HG03103 (cell line): Measurements from ENCODE around the gene NT5DC4.

Experiments
- ATAC-seq: cut with Tn5 transposase; IDR thresholded peaks from one replicate; pipeline ENCODE4 v1.9.1; 2021; ENCODE audit warnings: low read depth; ENCODE audit not compliant: unreplicated experiment

The NT5DC4 gene

DNA sequence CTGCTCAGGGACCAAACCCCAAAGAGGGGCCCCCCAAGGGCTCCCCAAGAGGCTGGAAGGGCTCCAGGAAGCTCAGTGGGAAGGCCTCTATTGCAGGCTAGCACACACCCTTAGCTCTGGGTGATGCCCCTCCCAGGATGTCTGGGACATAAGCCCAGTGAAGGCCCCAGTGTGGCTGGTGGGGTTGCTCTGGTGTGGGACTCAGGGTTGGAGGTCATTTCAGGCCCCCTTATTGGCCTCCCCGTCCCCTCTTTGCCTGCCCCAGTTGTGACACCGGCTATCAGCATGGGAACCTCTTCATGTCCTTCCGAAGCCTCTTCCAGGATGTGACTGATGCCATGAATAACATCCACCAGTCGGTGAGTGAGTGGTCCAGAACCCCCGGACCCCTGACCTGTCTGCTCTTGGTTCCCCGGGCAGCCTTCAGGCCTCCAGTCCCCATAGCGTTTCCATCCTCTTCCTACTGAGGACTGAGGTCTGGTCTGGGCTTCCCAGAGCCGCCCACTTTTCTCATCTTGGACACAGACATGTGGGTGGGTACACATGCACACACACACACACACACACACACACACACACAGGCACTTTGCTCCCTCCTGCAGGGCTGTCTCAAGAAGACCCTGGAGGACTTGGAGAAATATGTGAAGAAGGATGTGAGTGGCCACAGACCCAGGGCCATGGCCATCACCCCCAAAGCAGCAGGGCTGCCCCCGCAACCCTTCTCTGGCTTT is 2.2 kb downstream of the NT5DC4 start:
- ATAC-seq: no peak

DNA sequence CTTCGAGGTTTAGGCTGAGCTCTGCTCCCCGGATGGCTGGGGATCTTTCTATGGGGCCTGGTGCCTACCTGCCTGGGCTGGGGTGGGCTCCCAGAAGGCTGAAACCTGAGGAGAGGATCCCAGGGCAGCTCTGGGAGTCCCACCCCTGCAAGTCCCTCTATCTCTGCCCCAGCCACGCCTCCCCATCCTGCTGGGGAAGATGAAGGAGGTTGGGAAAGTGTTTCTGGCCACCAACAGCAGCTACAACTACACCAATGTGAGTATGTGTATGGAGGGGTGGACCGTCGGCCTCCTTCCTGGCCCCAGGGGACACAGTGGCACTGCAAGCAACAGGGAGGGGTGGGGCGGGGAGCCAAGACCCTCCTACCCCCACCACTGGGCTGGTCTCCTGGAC is 2.7 kb downstream of the NT5DC4 start:
- no peak for ATAC-seq

DNA sequence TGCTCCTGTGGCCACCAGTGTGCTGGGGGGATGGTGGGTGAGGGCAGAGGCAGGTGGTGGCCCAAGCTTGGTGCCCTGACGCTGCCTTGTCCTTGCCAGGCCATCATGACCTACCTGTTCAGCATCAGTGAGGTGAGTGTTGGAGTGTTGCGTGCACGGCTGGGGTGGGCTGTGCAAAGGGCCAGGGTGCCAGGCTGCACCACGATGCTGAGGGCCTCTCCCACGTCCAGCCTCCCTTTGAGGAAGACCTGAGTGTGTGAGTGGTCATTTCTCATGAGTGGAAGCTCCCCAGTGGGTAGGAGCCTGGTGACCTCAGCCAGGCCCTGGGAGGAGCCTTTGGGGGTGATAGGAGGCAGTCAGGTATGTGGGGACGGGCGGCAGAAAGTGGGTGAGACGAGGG is 3.2 kb downstream of the NT5DC4 start:
- no peak for ATAC-seq

DNA sequence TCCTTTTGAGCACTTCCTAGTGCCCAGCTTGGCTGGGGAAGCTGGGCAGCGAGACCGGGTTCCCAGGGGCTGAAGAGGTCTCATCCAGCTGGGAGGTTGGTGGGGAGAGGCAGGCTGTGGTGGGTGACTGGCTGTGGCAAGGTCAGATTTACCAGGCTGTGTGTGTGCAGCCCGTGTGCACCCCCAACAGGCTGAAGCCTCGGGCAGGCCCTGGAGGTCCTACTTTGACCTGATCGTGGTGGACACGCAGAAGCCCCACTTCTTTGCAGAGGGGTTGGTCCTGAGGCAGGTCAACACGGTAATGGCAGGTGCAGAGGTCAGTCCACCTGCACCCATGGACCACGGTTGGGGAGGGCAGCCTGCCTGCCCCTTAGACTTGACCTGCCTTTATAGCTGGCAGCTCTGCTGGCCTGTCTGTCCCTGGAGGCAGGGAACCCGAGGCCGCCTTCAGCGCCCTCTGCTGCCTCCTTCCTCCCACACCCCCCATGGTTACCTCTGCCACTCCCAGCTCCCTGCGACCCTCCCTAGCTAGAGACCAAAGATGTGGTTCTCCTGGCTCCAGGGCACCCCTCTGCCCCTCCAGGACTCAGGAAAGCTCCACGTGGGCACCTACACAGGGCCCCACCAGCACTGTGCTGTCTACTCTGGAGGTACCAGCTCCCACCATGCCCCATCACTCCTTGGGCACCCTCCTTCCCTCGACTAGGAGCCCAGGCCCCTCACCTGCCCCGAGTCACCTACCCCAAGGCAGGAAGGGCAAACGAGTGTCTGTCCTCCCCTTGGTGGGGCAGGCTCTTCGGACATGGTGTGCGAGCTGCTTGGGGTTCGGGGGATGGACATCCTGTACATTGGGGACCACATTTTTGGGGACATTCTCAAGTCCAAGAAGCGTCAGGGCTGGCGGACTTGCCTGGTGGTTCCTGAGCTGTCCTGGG is 4.0 kb downstream of the NT5DC4 start:
- no peak for ATAC-seq

DNA sequence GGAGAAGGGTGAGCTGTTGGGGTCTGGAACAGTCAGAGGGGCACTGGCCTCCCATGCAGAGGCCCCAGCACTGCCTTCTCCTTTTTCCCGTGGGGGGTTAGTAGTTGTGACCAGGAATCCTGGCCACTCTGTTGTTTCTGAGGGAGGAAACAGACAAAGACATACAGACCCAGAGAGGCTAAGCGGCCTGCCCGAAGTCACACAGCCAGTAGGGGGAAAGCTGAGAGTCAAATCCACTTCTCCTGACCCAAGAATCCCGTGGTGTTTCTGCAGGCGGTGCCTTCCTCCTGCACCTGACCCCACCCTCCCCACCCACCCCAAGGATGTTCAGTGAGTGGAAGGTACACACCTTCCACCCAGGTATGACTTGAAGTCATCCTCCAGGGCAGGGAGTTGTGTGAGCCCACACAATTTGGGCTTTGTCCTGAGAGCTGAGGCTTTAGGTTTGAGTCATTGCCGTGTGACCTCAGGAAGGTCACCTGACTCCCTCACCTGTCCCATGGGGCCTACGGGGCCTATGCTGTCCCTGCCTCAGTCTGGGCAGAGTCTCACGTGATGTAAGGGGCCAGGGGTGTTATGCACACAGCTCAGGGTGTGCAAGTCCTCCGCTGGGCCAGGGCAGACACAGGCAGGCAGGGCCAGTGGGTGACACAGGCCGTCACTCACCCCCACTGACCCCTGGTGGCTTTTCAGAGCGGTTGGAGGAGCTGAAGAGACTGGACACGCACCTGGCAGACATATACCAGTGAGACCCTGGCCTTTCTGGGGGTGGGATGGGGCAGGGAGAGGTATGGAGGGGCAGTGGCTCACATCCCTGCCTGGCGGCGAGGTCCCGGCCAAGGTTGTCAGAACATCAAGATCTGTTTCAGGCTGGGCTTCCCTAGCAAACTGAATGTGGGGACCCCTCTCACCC is 5.0 kb downstream of the NT5DC4 start:
- ATAC-seq: no peak

DNA sequence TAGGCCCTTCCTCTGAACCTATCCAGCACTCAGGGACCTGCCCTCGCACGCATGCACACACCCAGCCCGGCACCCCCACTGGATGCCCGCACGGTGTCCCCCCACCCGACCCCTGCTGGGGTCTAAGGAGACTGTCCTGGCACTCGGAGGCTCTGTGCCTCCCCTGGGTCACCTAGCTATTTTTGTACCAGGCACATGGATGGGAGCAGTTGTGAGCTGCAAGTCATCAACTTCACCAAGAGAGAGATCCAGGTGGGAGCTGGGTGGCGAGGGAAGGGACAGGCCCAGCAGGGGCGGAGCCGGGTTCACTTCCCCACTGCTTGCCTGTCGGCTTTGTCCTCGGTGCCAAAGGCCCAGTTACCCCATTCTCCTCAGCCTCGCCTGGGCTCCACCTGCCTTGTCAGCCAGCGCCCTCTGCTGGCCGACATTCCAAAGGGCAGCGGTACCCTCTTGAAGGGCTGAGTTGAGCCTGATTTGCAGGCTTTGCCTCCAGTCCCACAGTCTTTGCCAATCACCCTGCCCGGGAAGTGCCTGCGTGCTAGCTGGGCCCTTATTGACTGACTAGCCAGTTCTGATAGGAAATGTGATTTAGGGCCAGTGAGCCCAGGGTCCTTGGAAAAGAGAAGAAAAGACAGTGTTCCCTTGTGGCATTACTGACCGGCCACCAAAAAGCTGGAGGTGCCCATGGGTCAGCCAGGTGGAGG is 5.8 kb downstream of the NT5DC4 start:
- peak; percentile 57 for ATAC-seq

DNA sequence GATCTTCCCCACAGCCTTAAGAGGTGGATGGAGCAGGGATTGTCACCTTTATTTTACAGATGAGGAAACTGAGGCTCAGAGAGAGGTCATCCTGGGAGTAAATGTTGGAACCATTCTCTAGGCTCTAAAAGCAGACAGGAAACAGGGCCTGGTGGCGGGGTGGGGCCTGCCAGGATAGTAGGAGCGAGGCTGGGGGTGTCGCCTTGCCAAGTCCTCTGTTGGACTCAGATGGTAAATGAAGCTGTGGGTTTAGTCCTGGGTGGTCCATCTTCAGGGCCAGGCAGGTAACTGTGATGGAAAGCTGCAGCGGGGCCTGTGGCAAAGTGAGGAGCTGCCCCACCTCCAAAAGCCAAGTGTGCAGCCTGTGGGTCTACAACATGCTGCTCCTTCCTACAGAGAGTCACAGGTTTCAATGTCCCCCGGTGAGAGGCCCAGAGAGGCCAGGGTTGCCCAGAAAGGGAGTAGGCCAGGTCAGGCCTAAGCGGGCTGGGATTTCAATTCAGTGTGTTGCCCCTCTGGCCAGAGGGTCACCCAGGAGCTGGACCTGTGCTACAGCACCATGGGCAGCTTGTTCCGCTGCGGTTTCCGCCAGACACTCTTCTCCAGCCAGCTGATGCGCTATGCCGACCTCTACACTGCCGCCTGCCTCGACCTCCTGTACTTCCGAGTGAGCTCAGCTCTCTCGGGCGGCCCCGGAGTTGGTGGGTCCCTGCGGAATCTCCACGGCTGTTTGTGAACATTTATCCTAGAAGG is 6.6 kb downstream of the NT5DC4 start:
- ATAC-seq: no peak

DNA sequence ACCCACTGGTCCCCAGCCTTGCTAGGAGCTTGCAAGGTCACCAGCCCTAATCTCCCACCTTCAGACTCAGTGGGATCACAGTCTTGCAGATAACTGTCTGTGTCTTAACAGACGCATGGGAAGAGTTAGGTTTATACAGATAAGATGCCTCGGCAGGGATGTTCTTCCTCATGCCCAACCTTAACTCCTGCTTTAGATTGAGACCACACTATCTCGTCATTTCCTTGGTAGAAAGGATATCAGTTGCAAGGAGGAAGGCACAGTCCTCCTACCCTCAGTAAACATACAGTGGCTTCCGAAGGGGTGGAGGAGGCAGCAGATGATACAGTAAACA is 7.2 kb downstream of the NT5DC4 start:
- no peak for ATAC-seq

DNA sequence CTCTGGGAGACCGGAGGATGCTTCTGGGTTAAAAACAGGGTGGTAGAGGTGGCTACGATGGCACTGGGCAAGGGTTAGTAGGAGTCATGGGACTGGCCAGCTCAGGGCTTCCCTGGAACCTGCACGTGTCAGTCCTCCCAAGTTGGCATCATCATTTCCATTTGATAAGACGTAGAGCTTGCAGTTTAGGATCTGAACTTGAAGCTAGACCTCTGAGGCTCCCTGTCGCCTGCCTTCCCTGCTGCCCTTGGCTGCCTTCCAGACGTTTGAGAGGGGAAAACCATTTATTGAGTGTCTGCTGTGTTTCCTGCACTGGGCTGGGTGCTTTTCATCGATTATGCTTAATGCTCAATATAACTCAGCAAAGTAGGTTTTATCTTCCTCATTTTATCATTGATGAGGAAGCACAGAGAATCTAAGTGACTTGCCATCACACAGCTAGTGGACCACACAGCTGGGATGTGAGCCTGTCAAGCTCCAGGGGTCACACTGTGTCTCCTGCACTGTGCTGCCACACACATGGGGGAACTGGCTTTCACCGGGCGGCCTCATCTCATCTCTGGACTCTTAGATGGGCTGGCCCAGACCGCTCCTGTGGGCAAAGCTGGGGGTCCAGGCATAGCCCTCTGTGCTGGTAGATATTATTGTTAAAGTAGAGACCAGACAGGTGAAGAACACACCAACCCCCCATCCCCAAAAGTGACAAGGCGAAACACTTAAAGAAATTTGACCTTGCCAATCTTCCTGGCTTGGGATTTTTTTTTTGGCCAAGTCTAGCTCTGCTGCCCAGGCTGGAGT is 7.8 kb downstream of the NT5DC4 start:
- no peak for ATAC-seq

DNA sequence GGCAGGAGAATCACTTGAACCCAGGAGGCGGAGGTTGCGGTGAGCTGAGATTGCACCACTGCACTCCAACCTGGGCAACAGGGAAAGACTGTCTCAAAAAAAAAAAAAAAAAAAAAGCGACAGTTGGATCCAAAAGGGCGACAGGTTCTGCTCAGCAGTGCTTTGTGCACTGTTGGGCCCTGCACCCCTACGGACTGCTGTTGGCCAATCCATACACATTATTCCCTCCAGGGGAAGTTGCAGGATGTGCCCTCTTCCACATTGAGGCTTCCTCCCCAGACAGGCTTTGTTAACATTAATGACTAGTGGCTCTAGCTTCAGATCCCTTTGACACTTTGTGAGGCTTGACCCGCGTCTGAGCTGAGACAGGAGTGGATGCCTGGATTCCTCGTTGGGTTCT is 9.4 kb downstream of the NT5DC4 start:
- ATAC-seq: no peak

DNA sequence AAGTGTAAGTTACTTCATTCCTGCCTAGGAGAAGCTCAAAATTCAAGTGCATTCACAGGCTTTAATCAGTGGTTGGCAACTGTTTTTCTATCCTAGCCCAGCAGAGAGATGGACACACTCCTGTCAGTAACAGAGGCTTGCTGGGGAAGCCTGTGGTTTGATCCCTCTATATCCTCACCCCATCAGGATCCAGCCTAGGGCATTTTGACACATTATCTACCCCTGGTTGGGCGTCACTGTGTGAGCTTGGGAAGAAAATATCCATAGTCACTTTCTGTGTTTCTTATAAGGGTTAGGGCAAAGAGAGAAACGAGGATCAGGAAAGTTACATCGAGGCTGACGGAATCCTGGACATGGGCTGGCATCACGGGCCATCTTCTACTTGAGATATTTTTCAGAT is 10.0 kb downstream of the NT5DC4 start:
- ATAC-seq: no peak

DNA sequence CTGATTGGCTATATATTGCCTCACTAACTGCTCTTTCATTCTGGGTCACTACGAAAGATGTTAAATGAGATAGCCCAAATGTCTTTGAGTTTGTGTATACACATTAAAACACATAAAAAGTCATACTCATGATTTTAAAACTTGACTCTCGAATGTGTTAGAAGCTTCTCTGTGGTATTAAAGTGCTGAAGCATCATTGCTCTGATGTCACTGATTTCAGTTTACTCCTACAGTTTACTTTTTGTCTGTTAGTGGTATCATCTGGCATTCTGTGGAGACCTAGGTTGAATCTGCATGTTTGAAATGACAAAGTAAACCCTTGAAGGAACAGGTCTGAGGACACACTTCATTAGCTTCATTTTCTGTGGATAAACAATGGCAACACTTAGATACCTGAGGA is 10.7 kb downstream of the NT5DC4 start:
- ATAC-seq: no peak

DNA sequence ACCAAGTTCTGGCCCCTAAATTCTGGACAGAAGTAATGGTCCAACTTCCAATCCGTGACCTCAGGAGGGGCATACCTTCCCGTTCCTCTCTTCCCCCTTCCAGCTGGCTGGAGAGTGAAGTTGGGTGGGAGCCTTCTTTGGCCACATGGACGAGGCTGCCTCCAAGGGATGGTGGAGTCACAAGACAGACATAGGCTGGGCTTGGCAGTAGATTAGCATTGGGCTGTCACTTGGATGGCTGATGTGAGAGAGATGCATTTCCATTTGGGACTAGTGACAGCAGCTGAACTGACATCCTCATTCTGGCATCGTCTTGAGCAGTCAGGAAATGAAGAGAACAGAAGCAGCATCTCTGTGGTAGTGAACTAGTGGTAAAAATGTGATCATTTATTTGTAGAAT is 12.6 kb downstream of the NT5DC4 start:
- ATAC-seq: no peak

DNA sequence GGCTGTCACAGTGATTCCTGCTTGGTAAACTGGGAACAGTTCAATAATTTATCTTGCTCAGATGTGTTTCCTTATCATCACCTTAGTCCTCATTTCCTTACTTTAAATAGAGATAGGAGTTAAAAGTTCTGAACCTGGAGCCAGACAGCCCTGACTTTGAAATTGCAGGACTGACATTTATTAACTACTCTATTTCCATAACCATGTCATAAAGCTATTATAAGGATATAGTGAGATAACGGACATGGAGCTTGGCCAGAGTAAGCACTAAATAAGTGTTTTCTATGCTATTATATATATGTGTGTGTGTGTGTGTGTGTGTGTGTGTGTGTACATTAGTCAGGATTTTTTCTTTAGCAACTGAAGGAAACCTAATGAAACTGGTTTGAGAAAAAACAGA is 13.1 kb downstream of the NT5DC4 start:
- ATAC-seq: no peak

DNA sequence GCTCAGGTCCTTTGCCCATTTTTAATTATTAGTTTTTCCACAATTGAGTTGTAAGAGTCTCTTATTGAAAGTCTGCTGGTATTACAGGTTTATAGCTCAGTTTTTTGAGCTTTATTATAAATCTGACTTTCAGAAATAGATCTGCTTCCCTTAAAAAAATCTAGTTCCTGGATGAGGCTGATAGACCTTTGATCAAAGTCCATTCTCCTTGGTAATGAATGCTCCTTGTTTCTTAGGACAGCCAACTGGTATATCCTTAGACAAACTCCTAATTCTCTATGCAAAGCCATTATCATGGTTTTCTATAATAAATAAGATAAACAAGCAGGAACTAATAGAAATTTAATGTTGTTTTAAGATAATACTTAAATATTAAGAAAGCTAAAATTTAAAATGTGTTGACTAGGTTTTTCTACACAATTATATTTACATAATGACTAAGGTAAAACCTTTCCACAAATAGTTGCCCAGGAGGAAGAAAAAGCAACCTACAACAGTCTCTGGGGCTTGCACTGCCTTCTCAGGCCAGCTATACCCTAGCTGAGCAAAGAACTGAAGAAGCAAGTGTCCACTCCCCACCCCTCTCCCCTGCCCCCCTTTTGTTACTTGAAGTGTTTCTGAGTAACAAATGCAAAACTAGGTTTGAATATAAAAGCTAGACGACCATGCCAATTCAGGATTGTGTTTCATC is 16.9 kb downstream of the NT5DC4 start:
- ATAC-seq: no peak

DNA sequence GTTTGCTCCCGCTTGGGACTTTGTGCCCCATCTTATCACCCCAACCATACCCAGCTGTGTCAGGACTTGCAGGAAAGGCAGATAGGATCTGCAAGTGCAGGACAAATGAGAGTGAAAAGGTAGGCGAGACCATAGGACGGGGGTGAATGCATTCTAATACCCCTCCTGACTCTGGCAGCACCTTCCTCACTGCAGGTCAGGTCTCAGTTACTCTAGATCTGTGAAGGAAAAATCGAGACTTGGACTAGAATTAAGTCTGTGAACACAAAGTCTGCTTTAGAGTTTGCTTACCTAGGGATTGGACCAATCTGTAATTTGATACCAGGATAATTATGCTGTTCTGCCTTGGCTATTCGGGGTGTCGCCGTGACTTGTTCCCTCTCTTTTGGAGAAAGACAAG is 19.7 kb downstream of the NT5DC4 start:
- no peak for ATAC-seq

DNA sequence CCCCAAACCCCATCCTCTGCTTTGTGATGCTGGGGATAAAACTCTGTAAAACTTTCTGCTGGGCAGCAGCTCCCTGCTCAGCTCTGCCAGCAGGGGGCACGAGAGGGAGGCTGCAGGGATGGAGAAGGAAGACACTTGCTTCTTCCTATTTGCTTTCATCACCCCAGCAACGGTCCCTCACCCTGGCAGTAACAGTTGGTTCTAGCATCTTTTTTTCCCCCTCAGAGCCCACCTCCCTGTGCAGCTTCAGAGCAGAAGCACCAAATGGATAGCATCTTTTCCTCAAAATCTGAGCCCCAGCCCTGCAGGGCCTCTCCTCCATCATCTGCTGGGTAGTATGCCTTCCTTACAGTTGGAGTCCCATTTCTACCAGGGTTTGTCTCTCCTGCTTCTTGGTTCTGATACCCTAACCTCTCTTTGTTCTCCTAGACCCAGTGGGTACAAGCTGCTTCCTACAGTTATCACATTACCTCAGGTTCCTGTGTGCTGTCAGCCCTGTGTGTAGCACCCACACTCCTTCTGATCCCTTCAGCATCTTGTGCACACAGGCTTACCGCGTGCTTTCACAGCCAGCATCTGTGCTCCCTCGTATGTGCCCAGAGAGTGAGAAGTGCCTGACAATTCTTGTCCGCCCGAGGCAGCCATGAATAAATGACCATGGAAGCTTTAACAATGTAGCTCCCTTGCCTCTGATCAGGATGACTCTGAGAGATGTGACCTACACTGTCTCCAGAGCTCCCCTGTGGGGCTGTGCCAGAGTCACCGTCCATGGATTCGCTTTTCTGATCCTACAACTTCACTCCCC is 29.1 kb downstream of the NT5DC4 start:
- ATAC-seq: no peak

DNA sequence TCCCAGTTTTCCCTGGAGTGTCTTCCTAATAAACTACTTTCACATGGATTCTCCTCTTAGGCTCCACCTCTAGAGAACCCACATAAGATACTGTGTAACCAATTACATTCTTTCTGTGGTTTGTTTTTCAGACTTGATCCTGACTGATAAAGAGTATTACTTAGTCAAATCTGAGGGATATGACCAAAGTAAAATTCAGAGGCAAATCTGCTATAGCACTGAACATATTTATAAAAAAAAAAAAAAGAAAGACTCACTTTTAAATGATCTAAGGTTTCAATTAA is 29.7 kb downstream of the NT5DC4 start:
- ATAC-seq: no peak
